Measurements from ENCODE around the gene KCTD20.
"Not testable (repeated sequence)": the region's sequence is repeated elsewhere in the genome, so short reads cannot be mapped to it uniquely, and the experiment has no call there.

The KCTD20 gene

DNA sequence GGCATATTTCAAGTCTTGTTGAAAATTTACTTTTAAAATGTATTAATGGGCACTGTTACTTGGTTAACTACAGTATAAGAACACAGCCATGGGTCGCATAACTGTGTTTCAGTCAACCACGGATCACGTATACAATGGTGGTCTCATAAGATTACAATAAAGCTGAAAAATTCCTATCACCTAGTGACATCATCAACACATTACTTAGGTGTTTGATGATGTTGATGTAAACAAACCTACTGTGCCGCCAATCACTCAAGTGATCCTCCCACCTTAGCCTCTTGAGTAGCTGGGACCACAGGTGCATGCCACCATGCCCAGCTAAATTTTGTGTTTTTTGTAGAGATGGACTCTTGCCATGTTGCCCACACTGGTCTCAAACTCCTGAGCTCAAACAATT, 38.6 kb upstream of the KCTD20 start:
- TF ChIP-seq, protein P1, sequence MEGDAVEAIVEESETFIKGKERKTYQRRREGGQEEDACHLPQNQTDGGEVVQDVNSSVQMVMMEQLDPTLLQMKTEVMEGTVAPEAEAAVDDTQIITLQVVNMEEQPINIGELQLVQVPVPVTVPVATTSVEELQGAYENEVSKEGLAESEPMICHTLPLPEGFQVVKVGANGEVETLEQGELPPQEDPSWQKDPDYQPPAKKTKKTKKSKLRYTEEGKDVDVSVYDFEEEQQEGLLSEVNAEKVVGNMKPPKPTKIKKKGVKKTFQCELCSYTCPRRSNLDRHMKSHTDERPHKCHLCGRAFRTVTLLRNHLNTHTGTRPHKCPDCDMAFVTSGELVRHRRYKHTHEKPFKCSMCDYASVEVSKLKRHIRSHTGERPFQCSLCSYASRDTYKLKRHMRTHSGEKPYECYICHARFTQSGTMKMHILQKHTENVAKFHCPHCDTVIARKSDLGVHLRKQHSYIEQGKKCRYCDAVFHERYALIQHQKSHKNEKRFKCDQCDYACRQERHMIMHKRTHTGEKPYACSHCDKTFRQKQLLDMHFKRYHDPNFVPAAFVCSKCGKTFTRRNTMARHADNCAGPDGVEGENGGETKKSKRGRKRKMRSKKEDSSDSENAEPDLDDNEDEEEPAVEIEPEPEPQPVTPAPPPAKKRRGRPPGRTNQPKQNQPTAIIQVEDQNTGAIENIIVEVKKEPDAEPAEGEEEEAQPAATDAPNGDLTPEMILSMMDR (conservative IDR thresholded peaks at IDR 0.05; ENCODE audit: low read length), result no peak
- TF ChIP-seq EZH2phosphoT487 (IDR thresholded peaks at IDR 0.05; ENCODE audit: borderline replicate concordance), result no peak

DNA sequence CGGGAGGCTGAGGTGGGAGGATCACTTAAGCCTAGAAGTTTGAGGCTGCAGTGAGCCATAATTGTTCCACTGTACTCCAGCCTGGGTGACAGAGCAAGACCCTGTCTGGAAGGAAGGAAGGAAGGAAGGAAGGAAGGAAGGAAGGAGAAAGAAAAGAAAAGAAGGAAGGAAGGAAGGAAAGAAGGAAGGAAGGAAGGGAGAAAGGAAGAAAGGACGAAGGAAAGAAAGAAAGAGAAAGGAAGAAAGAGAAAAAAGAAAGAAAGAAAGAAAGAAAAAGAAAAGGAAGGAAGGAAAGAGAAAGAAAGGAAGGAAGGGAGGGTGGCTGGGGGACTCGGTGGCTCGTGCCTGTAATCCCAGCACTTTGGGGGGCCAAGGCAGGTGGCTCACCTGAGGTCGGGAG, 33.1 kb upstream of the KCTD20 start:
- not testable (repeated sequence) for H3K27me3 ChIP-seq (ENCODE audit: insufficient read depth, low read length, poor library complexity, severe bottlenecking); H2AFZ ChIP-seq (ENCODE audit: low read length)

More for the DNA sequence above, 38.6 kb upstream of the KCTD20 start:
- Histone ChIP-seq H3K9me3 (ENCODE audit: insufficient read depth, low read depth, low read length) (no peaks in the 10 kb centered on the region), H3K4me3 (ENCODE audit: low read length, poor library complexity, severe bottlenecking) (no peak overlapping the region), H3K4me1 (ENCODE audit: insufficient read depth, low read length, poor library complexity, severe bottlenecking) (no peaks in the 10 kb centered on the region), H3F3A (ENCODE audit: low read depth) (no peaks in the 10 kb centered on the region), H3K4me2 (ENCODE audit: low read depth, low read length, poor library complexity, severe bottlenecking) (no peak overlapping the region), H3K79me2 (ENCODE audit: insufficient read depth, low read length) (no peaks in the 10 kb centered on the region), H3K9me2 (replicated peaks; ENCODE audit: low read depth, low read length) (no peaks in the 10 kb centered on the region), H3K36me3 (ENCODE audit: insufficient read depth, low read length) (no peaks in the 10 kb centered on the region), H3K9ac (ENCODE audit: low read depth, low read length, poor library complexity, severe bottlenecking) (no peak overlapping the region), H3K27me3 (ENCODE audit: insufficient read depth, low read length, poor library complexity, severe bottlenecking) (no peaks in the 10 kb centered on the region), H2AFZ (ENCODE audit: low read length) (no peak overlapping the region), H4K20me1 (ENCODE audit: insufficient read depth, low read length, poor library complexity, severe bottlenecking) (no peaks in the 10 kb centered on the region)

DNA sequence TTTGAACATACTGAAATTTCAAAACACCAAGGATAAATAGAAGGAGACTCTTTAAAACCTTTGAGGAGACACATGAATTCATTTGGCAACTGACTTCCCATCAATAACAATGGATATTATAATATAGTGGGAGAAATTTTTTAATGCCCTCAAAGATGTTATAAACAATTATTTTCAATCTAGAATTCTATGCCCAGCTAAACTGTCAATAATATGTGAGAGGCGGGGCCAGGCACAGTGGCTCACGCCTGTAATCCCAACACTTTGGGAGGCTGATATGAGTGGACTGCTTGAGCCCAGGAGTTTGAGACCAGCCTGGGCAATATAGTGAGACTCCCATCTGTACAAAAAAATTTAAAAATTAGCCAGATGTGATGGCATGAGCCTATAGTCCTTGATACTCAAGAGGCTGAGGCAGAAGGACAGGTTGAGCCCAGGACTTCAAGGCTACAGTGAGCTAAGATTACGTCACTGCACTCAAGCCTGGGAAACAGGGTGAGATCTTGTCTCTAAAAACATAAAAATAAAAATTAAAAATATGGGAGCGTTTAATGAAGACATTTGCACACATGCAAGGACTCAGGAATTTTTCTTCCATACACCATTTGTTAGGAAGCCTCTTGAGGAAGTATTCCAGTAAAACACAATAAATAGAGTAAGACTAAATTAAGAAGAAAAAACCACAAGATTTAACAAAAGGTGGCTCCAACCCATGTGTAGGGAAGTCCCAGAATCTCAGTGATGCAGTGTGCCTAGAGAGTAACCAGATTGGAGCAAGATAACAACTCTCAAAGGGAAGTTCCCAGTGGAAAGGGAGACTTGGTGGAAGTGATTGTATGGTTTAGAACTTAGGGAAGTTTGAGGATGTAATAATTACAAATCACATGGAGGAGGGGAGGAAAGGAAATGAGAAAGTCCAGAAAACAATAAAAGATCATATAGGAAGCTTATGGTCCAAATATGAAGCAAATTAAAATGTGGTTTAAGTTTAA, 29.0 kb upstream of the KCTD20 start:
- H2AFZ ChIP-seq (ENCODE audit: low read length), result no peak overlapping the region
- H3K4me2 ChIP-seq (ENCODE audit: low read depth, low read length, poor library complexity, severe bottlenecking), result no peak overlapping the region
- no peaks in the 10 kb centered on the region for H3K36me3 ChIP-seq (ENCODE audit: insufficient read depth, low read length)
- no peaks in the 10 kb centered on the region for H3K4me1 ChIP-seq (ENCODE audit: insufficient read depth, low read length, poor library complexity, severe bottlenecking)
- H3K4me3 ChIP-seq (ENCODE audit: low read length, poor library complexity, severe bottlenecking), result no peak overlapping the region
- H3K9me2 ChIP-seq (replicated peaks; ENCODE audit: low read depth, low read length), result no peaks in the 10 kb centered on the region
- no peaks in the 10 kb centered on the region for H3K9me3 ChIP-seq (ENCODE audit: insufficient read depth, low read depth, low read length)
- no peaks in the 10 kb centered on the region for H4K20me1 ChIP-seq (ENCODE audit: insufficient read depth, low read length, poor library complexity, severe bottlenecking)
- TF ChIP-seq, protein P1 (conservative IDR thresholded peaks at IDR 0.05; ENCODE audit: low read length), result no peak
- no peak for TF ChIP-seq EZH2phosphoT487 (IDR thresholded peaks at IDR 0.05; ENCODE audit: borderline replicate concordance)
- no peaks in the 10 kb centered on the region for H3K27me3 ChIP-seq (ENCODE audit: insufficient read depth, low read length, poor library complexity, severe bottlenecking)
- H3K9ac ChIP-seq (ENCODE audit: low read depth, low read length, poor library complexity, severe bottlenecking), result no peak overlapping the region
- no peaks in the 10 kb centered on the region for H3K79me2 ChIP-seq (ENCODE audit: insufficient read depth, low read length)
- no peaks in the 10 kb centered on the region for H3F3A ChIP-seq (ENCODE audit: low read depth)

More for the DNA sequence above, 33.1 kb upstream of the KCTD20 start:
- H3F3A ChIP-seq (ENCODE audit: low read depth); H3K36me3 ChIP-seq (ENCODE audit: insufficient read depth, low read length); H3K9me3 ChIP-seq (ENCODE audit: insufficient read depth, low read depth, low read length); H3K9ac ChIP-seq (ENCODE audit: low read depth, low read length, poor library complexity, severe bottlenecking); H3K9me2 ChIP-seq (replicated peaks; ENCODE audit: low read depth, low read length); H4K20me1 ChIP-seq (ENCODE audit: insufficient read depth, low read length, poor library complexity, severe bottlenecking); H3K4me1 ChIP-seq (ENCODE audit: insufficient read depth, low read length, poor library complexity, severe bottlenecking); H3K4me3 ChIP-seq (ENCODE audit: low read length, poor library complexity, severe bottlenecking); H3K4me2 ChIP-seq (ENCODE audit: low read depth, low read length, poor library complexity, severe bottlenecking); H3K79me2 ChIP-seq (ENCODE audit: insufficient read depth, low read length): not testable (repeated sequence)
